ENCODE results near the gene BABAM2.

The BABAM2 gene

GRCh38 chr2:28250006-28250405, 359.5 kb downstream of the BABAM2 start:
- H3K4me3 ChIP-seq (ENCODE audit: low read length), result no peak overlapping the region
- no peaks in the 10 kb centered on the region for H3F3A ChIP-seq (ENCODE audit: insufficient read depth, low read length)
- no peak overlapping the region for H3K9ac ChIP-seq (ENCODE audit: low read length)
- H3K79me2 ChIP-seq (ENCODE audit: low read length), result no peaks in the 10 kb centered on the region
- no peak overlapping the region for H3K4me2 ChIP-seq (ENCODE audit: low read depth, low read length)
- no peak overlapping the region for H2AFZ ChIP-seq (ENCODE audit: low read length)
- H3K4me1 ChIP-seq (ENCODE audit: low read length), result no peaks in the 10 kb centered on the region
- H3K9me3 ChIP-seq (replicated peaks; ENCODE audit: insufficient read depth, low read length), result no peaks in the 10 kb centered on the region
- DNase-seq, result no peak
- H3K9me2 ChIP-seq (replicated peaks; ENCODE audit: insufficient read depth, low read length), result no peaks in the 10 kb centered on the region
- no peaks in the 10 kb centered on the region for H3K27me3 ChIP-seq (replicated peaks; ENCODE audit: insufficient read depth, low read length)
- H3K27ac ChIP-seq (ENCODE audit: low read length), result no peak overlapping the region
- H3K36me3 ChIP-seq (replicated peaks; ENCODE audit: insufficient read depth, low read length), result no peaks in the 10 kb centered on the region
- TF ChIP-seq EZH2 (optimal IDR thresholded peaks at IDR 0.05; ENCODE audit: low read depth, low read length), result no peak
- no peak for TF ChIP-seq CTCF (IDR thresholded peaks at IDR 0.05; ENCODE audit: low read length)
- no peak for TF ChIP-seq EZH2phosphoT487 (IDR thresholded peaks at IDR 0.05; ENCODE audit: low read length)
- H4K20me1 ChIP-seq (ENCODE audit: insufficient read depth, low read length), result no peaks in the 10 kb centered on the region

- DNase-seq, result no peak
- Histone ChIP-seq H3K27ac (ENCODE audit: low read length) (no peak overlapping the region), H3K4me1 (ENCODE audit: low read length) (no peaks in the 10 kb centered on the region), H3K79me2 (ENCODE audit: low read length) (no peaks in the 10 kb centered on the region), H3K9ac (ENCODE audit: low read length) (no peak overlapping the region), H3K4me2 (ENCODE audit: low read depth, low read length) (no peak overlapping the region), H3K4me3 (ENCODE audit: low read length) (no peak overlapping the region), H4K20me1 (ENCODE audit: insufficient read depth, low read length) (no peaks in the 10 kb centered on the region), H2AFZ (ENCODE audit: low read length) (no peak overlapping the region), H3K9me3 (replicated peaks; ENCODE audit: insufficient read depth, low read length) (no peaks in the 10 kb centered on the region), H3K36me3 (replicated peaks; ENCODE audit: insufficient read depth, low read length) (no peaks in the 10 kb centered on the region), H3K27me3 (replicated peaks; ENCODE audit: insufficient read depth, low read length) (no peaks in the 10 kb centered on the region), H3F3A (ENCODE audit: insufficient read depth, low read length) (no peaks in the 10 kb centered on the region), H3K9me2 (replicated peaks; ENCODE audit: insufficient read depth, low read length) (no peaks in the 10 kb centered on the region)
- TF ChIP-seq CTCF (IDR thresholded peaks at IDR 0.05; ENCODE audit: low read length) (no peak), EZH2phosphoT487 (IDR thresholded peaks at IDR 0.05; ENCODE audit: low read length) (no peak), EZH2 (optimal IDR thresholded peaks at IDR 0.05; ENCODE audit: low read depth, low read length) (no peak)
These were observed 360.8 kb downstream of the BABAM2 start for GRCh38 chr2:28251337-28251736.

GRCh38 chr2:28252311-28252710, 361.8 kb downstream of the BABAM2 start:
- Histone ChIP-seq H3K9me2 (replicated peaks; ENCODE audit: insufficient read depth, low read length) (no peaks in the 10 kb centered on the region), H3F3A (ENCODE audit: insufficient read depth, low read length) (no peaks in the 10 kb centered on the region), H3K27ac (ENCODE audit: low read length) (no peak overlapping the region), H3K27me3 (replicated peaks; ENCODE audit: insufficient read depth, low read length) (no peaks in the 10 kb centered on the region), H2AFZ (ENCODE audit: low read length) (no peak overlapping the region), H3K4me1 (ENCODE audit: low read length) (no peaks in the 10 kb centered on the region), H3K4me2 (ENCODE audit: low read depth, low read length) (no peak overlapping the region), H3K36me3 (replicated peaks; ENCODE audit: insufficient read depth, low read length) (no peaks in the 10 kb centered on the region), H3K9me3 (replicated peaks; ENCODE audit: insufficient read depth, low read length) (no peaks in the 10 kb centered on the region), H4K20me1 (ENCODE audit: insufficient read depth, low read length) (no peaks in the 10 kb centered on the region), H3K9ac (ENCODE audit: low read length) (no peak overlapping the region), H3K79me2 (ENCODE audit: low read length) (no peaks in the 10 kb centered on the region), H3K4me3 (ENCODE audit: low read length) (no peak overlapping the region)
- TF ChIP-seq EZH2phosphoT487 (IDR thresholded peaks at IDR 0.05; ENCODE audit: low read length), result no peak
- TF ChIP-seq EZH2 (optimal IDR thresholded peaks at IDR 0.05; ENCODE audit: low read depth, low read length), result no peak
- no peak for TF ChIP-seq CTCF (IDR thresholded peaks at IDR 0.05; ENCODE audit: low read length)
- DNase-seq, result no peak
